ENCODE data around the gene ZNF804A.

The ZNF804A gene

GRCh38 chr2:184923751-184924150 lies 325.4 kb downstream of the ZNF804A start:
- no peaks in the 10 kb centered on the region for H3K36me3 ChIP-seq
- H3K4me3 ChIP-seq (ENCODE audit: low read depth, low read length), result no peak overlapping the region
- no peak overlapping the region for H3K27ac ChIP-seq
- TF ChIP-seq, protein P1, sequence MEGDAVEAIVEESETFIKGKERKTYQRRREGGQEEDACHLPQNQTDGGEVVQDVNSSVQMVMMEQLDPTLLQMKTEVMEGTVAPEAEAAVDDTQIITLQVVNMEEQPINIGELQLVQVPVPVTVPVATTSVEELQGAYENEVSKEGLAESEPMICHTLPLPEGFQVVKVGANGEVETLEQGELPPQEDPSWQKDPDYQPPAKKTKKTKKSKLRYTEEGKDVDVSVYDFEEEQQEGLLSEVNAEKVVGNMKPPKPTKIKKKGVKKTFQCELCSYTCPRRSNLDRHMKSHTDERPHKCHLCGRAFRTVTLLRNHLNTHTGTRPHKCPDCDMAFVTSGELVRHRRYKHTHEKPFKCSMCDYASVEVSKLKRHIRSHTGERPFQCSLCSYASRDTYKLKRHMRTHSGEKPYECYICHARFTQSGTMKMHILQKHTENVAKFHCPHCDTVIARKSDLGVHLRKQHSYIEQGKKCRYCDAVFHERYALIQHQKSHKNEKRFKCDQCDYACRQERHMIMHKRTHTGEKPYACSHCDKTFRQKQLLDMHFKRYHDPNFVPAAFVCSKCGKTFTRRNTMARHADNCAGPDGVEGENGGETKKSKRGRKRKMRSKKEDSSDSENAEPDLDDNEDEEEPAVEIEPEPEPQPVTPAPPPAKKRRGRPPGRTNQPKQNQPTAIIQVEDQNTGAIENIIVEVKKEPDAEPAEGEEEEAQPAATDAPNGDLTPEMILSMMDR (IDR thresholded peaks at IDR 0.05; ENCODE audit: low read depth, low read length), result no peak
- no peaks in the 10 kb centered on the region for H3K27me3 ChIP-seq (ENCODE audit: insufficient read depth, low read depth, severe bottlenecking)
- peaks cover 3% of the 10 kb centered on the region for H3K9me3 ChIP-seq (ENCODE audit: severe bottlenecking)
- DNase-seq, result no peak

- H3K27me3 ChIP-seq (ENCODE audit: insufficient read depth, low read depth, severe bottlenecking), result no peaks in the 10 kb centered on the region
- H3K36me3 ChIP-seq, result no peaks in the 10 kb centered on the region
- no peak for DNase-seq
- H3K9me3 ChIP-seq (ENCODE audit: severe bottlenecking), result peaks cover 3% of the 10 kb centered on the region
- H3K27ac ChIP-seq, result no peak overlapping the region
- H3K4me3 ChIP-seq (ENCODE audit: low read depth, low read length), result no peak overlapping the region
- TF ChIP-seq, protein P1 (IDR thresholded peaks at IDR 0.05; ENCODE audit: low read depth, low read length), result no peak
These were observed 328.7 kb downstream of the ZNF804A start for GRCh38 chr2:184927040-184927439.

GRCh38 chr2:184936761-184937160 lies 338.4 kb downstream of the ZNF804A start:
- Histone ChIP-seq H3K27ac (no peak overlapping the region), H3K27me3 (ENCODE audit: insufficient read depth, low read depth, severe bottlenecking) (no peaks in the 10 kb centered on the region), H3K4me3 (ENCODE audit: low read depth, low read length) (no peak overlapping the region), H3K9me3 (ENCODE audit: severe bottlenecking) (no peaks in the 10 kb centered on the region), H3K36me3 (no peaks in the 10 kb centered on the region)
- TF ChIP-seq, protein P1 (IDR thresholded peaks at IDR 0.05; ENCODE audit: low read depth, low read length), result no peak
- no peak for DNase-seq

- no peaks in the 10 kb centered on the region for H3K27me3 ChIP-seq (ENCODE audit: insufficient read depth, low read depth, severe bottlenecking)
- no peak overlapping the region for H3K4me3 ChIP-seq (ENCODE audit: low read depth, low read length)
- H3K9me3 ChIP-seq (ENCODE audit: severe bottlenecking), result no peaks in the 10 kb centered on the region
- H3K36me3 ChIP-seq, result no peaks in the 10 kb centered on the region
- no peak for DNase-seq
- TF ChIP-seq, protein P1 (IDR thresholded peaks at IDR 0.05; ENCODE audit: low read depth, low read length), result no peak
- H3K27ac ChIP-seq, result no peak overlapping the region
These were observed 340.1 kb downstream of the ZNF804A start for GRCh38 chr2:184938221-184938985.

- Histone ChIP-seq H3K27ac (no peak overlapping the region), H3K27me3 (ENCODE audit: insufficient read depth, low read depth, severe bottlenecking) (no peaks in the 10 kb centered on the region), H3K36me3 (no peaks in the 10 kb centered on the region), H3K9me3 (ENCODE audit: severe bottlenecking) (no peaks in the 10 kb centered on the region), H3K4me3 (ENCODE audit: low read depth, low read length) (no peak overlapping the region)
- TF ChIP-seq, protein P1 (IDR thresholded peaks at IDR 0.05; ENCODE audit: low read depth, low read length), result no peak
- no peak for DNase-seq
These were observed 347.0 kb downstream of the ZNF804A start for GRCh38 chr2:184945326-184945725.

GRCh38 chr2:184945824-184946223 lies 347.5 kb downstream of the ZNF804A start:
- no peak overlapping the region for H3K4me3 ChIP-seq (ENCODE audit: low read depth, low read length)
- TF ChIP-seq, protein P1 (IDR thresholded peaks at IDR 0.05; ENCODE audit: low read depth, low read length), result no peak

More at GRCh38 chr2:184945824-184946223, 347.5 kb downstream of the ZNF804A start:
- Histone ChIP-seq H3K9me3 (ENCODE audit: severe bottlenecking) (no peaks in the 10 kb centered on the region), H3K36me3 (no peaks in the 10 kb centered on the region), H3K27me3 (ENCODE audit: insufficient read depth, low read depth, severe bottlenecking) (no peaks in the 10 kb centered on the region), H3K27ac (no peak overlapping the region)
- DNase-seq, result no peak
